GM19372 (cell line): Measurements from ENCODE around the gene UGT8.
"Not testable (repeated sequence)": the region's sequence is repeated elsewhere in the genome, so short reads cannot be mapped to it uniquely, and the experiment has no call there.

Source experiments
- ATAC-seq: cut with Tn5 transposase; IDR thresholded peaks from one replicate; pipeline ENCODE4 v1.9.1; 2021; ENCODE audit warnings: mild to moderate bottlenecking, low read depth, moderate library complexity; ENCODE audit not compliant: unreplicated experiment

UGT8 gene

GRCh38 chr4:114598191-114599121, at the start of gene UGT8:
TSS of gene UGT8 (plus strand) at chr4:114598807. CDS start at chr4:114622881, 24,074 bp downstream.
- ATAC-seq: peak; percentile 32

DNA sequence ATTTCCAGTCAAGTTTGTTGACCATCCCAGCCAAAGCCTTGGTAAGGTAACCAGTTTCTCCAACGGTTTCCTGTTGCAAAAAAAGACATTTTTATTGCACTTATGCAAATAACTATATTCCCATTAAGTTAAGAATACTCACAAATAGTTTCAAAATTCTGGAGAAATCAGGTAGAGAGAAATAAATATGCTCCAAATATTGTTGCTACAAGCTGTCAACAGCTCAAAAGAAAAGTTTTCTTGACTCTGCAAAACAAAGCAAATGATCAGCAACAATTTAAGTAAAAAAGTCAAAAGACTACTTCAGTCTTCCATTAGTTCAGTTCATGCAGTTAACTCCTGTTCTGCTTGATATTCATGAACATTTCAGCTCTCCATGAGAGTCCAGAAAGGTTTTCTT, 49.0 kb upstream of the UGT8 start:
- ATAC-seq: no peak

DNA sequence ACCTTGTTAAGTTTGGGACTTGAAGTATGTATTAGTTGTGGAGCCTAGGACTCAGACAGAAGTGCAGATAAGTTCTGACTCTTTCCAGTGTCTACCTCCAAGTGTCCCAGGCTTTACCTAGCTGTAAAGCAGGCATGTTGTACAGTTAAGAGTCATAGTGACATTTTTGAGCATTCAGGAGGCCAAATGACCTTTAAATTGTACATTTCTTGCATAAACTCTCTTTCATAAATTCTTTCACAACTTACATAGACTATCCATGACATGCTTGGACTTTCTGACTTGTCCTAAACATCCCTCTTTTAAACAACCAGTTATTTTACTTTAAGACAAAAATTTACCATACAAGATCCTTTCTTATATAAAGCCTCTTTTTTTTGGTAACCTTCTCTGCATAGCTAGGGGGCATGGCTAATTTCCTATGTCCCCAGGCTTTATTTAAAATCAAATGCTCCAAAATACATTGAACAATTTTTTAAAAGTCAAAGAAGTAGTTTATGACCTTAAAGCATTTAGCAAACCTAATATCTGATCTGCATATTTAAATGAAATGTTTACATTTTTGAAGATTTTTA, 40.1 kb upstream of the UGT8 start:
- no peak for ATAC-seq

DNA sequence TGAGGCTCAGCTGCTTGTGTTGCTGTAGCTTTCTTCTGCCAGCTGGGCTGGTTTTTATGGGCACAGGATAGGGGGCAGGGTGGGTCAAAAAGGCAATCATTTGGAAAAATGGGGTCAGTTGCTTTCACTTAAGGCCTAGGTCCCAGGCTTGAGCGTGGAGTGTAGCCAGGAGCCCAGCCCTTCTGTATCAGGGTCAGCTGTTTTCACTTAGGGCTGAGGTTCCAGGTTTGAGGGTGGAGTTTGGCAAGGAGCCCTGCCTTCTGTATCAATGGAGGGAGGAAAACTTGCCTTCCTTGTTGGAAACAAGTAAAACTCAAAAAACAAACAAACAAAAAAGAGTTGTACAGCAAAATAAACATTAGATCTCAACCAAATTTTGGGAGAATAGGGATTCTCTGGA, 37.0 kb upstream of the UGT8 start:
- ATAC-seq: no peak

- no peak for ATAC-seq
Observed at GRCh38 chr4:114562176-114562904, 36.3 kb upstream of the UGT8 start.

DNA sequence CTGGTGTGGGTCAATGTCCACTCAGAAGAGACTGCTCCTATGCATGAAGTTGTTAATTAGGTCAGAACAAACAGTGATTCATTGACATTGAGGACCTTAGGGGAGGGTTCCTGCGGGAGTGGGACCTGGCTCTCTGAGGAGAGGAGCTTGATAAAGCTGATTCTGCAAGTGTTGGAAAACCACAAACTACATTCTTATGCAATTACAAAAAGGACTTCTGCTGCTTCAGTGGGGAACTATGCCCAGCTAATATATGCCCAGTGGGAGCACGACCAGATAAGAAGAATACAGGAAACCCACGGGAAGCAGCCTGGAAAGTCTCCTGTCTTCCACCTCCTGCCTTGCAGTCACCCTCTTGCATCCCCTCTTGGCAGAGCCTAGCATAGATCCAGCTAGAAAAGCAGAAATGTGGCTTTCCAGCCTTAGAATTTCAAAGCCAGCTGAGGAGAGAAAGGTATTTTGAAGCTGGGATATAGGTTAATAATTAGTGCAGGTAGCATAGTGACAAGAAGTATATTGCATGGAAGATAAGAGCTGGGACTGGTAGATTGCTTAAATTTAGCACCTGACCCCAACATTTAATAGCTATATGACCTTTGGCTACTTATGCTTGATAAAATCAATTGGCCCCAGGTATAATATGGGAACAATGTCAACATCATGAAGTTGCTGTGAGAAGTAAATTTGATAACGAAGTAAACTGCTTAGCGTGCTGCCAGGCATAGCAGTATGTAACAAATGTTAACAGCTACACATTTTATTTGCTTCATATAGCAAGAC, 34.9 kb upstream of the UGT8 start:
- no peak for ATAC-seq

DNA sequence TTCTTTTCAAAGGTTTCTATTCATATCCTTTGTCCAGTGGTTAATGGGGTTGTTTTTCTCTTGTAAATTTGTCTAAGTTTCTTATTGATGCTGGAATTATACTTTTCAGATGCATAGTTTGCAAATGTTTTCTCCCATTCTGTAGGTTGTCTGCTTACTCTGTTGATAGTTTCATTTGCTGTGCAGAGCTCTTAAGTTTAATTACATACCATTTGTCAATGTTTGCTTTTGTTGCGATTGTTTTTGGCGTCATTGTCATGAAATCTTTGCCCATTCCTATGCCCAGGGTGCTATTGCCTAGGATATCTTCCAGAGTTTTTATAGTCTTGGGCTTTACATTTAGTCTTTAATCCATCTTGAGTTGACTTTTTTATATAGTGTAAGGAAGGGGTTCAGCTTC, 21.2 kb upstream of the UGT8 start:
- ATAC-seq: no peak

- no peak for ATAC-seq
Observed at GRCh38 chr4:114582621-114583020, 16.0 kb upstream of the UGT8 start.

DNA sequence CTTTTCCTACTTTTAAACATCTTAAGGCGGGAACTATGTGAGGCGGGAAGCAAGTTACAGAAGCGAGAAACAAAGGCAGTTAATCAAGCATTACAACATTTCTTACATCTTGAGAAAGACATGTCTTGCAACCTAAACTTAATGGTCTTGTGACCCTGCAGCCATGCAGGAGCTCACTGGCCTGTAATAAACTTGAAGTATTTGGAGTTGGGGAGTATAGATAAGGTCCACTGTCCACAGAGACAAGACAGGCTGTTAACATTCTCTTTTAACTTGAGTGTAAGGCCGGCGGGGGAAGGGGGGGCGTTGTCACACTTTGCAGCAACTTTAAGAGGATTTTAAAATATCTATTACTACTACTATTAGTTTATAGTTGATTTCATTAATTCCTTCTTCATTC, 10.3 kb upstream of the UGT8 start:
- no peak for ATAC-seq

DNA sequence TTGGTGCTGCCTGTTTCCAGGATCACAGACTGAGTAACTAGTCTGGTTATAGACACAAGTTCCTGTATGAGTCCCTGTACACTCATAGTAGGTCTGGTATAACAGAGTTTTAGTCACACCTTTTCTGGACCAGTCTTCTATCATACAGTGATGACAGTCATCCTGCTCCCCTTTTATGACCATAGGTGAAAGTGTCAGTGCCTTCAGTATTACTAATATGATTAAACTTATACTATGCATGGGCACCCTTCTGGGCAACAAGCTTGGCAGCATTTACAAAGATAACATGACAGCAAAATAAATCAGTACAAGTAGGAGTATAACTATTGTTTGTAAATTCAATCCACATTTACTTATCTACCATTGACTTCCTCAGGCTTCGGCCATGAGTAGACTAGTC, 8.2 kb upstream of the UGT8 start:
- not testable (repeated sequence) for ATAC-seq

GRCh38 chr4:114593526-114593925, 5.1 kb upstream of the UGT8 start:
- ATAC-seq: no peak

DNA sequence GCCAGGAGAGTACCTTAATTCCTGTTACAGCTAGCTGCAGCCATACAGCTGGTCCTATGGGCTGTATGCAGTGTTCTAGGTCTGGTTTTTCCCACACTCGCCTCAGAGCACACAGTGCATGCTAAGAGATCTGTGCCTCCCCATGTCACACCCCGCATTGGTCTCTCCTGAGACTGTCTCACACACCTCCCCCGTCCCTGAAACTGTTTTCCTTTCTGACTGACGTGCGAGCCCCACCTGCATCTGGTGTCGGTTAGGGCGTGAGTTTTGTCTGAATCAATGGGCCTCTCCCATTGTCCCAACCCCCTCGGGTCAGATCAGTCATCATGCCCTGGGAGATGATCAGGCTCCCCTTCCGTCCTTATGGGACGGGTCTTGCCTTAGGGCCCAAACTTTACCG, 3.4 kb upstream of the UGT8 start:
- no peak for ATAC-seq

GRCh38 chr4:114595921-114596320, 2.7 kb upstream of the UGT8 start:
- no peak for ATAC-seq

- no peak for ATAC-seq
Observed at GRCh38 chr4:114597410-114598115, 1.0 kb upstream of the UGT8 start.

GRCh38 chr4:114599231-114599902, 760 bp downstream of the UGT8 start:
- no peak for ATAC-seq

DNA sequence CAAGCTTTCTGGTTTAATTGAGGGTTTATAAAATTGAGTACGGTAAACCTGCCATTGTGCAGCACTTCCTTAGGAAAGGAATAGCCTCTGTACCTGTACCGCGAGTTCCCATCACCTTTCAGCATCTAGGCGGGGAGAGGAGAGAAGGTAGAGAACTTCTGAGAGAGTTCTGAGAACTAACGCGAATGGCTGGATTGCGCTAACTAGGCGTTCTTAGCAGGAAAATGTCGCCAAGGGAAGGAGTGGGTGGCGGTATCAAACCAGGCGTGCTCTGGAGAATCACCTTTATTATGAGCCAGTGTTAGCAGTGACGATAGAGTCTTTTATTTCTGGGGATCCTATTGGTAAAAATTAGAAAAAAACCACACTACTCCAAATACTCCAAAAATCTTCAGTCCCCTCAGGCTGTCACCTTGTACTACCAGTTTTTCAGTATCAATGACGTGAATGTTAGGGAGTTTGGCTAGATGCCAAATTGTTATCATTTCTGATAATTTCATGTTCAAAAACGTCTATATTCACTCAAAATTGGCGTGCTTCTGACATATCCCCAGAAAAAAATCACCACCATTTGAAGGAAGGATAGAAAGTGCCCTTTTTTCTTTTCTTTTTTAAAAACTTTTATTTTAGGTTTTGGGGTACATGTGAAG, 1.4 kb downstream of the UGT8 start:
- no peak for ATAC-seq

- ATAC-seq: no peak
Observed at GRCh38 chr4:114600672-114601071, 2.1 kb downstream of the UGT8 start.

- peak; percentile 24 for ATAC-seq
Observed at GRCh38 chr4:114601304-114602052, 2.9 kb downstream of the UGT8 start.
